Fibroblast of peridontal ligament (primary cell): ENCODE results near the gene SAT1.
A peak's percentile ranks its signal among the peaks of the same experiment; 100 is the strongest.
"Not testable (repeated sequence)": the region's sequence is repeated elsewhere in the genome, so short reads cannot be mapped to it uniquely, and the experiment has no call there.

Experiments used
- DNase-seq: peaks from one replicate; pipeline ENCODE4 v3.0.0-alpha.2; 2010; ENCODE audit errors: extremely low read depth

The SAT1 gene

DNA sequence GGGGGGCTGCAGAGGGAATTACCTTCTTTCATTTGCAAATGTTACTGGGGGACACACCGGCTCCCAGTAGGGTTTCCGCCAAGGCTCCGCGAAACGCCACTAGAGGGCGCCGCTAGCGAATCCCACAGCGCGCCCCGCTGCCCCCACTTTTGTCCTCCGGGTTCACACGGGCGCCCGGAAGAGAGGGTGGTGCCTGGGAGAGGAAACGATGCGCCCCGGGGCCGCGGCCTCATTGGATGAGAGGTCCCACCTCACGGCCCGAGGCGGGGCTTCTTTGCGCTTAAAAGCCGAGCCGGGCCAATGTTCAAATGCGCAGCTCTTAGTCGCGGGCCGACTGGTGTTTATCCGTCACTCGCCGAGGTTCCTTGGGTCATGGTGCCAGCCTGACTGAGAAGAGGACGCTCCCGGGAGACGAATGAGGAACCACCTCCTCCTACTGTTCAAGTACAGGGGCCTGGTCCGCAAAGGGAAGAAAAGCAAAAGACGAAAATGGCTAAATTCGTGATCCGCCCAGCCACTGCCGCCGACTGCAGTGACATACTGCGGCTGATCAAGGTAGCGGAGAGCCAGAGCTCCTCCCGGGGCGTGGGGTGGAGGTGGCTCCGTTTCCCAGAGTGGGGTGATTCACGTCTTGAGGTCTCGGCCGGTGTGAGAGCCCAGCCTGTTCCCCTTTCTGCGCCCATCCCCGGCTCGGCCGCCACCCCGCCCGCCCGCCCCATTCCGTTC lies at the start of gene SAT1:
TSS of gene SAT1 (plus strand) at position 311 of the 726 bp plus-strand sequence. CDS start at position 490, 179 bp downstream.
- peak; percentile 91 for DNase-seq

DNA sequence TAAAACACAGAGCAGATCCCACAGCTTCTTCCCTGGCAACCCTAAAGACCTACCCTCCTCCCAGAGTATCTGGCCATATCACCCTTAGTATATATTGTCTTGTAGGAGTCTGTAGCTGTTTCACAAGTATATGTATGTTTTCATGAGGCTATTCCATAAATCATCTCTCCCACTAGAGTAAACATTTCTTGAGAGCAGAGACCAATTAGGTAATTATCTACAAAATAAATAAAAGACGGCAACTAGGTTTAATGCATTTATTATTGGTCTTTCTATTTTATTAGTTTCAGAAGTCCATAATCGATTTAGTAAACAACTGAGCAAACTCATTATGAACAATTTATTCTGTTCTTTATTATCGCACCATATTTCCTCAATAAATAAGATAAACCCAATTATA lies 46.9 kb upstream of the SAT1 start:
- DNase-seq = no peak

DNA sequence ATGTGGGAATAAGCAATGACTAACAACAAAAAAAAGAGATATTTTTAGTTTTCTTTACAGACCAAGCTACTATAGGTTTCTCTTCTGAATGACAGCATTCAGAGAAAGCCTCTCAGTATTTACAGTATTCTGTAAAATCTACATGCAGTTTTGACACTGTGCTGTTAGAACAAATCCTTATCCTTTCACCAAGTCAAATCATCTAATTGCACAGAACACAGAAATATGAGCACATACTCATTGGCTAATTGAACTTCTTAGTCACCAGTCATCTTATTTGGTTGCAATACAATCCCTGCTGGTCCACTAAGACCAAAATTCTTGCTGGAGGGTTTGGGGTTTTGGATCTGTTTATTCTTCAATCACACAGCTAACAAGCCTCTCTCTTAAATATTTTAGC lies 45.6 kb upstream of the SAT1 start:
- DNase-seq = peak; percentile 64

DNA sequence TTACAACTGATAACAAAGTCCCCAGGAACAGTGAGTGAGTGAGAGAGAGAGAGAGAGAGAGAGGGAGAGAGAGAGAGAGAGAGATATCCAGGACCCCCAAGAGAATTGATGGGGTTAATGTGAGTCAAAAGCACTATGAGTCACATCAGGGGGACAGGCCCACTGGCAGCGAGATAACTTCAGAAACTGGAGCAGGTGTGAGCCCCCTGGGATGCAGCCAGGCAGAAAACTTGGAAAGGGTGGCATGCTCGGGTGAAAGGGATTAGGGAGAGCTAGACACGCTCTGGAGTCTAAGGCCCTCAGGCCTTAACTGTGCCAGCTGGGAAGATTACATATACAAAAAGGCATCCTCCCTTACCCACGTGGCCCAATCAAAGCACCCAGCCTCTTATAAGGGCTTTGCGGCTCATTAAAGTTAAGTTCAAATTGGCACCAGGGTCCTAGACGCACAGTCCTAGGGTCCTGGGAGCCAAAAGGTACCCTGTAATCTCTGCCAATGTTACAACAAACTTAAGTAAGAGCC lies 40.7 kb upstream of the SAT1 start:
- DNase-seq = peak; percentile 83

DNA sequence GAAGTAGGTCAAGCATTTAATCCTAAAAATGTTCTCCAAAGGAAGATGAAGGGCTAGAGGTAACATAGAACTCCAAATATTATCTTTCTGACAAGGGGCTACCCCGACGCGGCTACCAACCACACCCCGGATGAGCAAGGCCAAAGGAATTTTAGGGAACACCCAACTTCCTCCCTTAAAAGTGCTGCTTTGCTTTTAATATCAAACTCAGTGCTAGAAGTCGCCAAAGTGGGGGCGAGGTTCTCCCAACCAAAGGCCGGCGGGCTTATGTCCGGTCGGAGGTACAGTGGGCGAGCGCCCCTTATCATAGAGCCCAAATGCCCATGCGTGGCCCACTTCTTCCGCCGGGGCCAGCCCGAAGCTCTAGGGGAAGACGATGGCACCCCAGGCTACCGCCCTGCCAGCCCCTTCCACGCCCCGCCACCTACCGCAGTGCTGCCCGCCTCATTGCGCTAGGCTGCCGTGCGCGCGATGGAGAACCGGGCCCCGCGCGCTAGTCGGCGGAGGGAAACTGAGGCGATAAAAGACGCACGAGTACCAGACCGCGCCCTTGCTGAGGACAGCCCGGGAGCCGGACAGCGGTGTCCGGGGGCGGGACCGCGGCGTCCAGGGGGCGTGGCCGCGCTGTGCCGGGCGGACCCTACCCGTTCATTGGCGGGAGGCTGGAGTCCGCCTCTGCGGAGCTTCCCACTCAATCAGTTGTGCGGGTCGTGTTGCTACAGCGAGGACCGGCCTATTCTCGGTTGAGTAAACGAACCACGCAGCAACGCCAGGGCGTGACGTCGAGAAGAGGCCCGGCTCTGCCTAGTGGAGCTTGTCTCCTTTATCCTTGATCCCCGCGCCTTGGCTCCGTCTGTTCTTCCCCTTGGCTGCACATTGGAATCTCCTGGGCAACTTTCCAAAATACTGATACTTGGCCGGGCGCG lies 40.0 kb upstream of the SAT1 start, which contains the start of gene ACOT9:
TSS of gene ACOT9 (minus strand) at position 580 of the 926 bp plus-strand sequence. CDS start at position 448, 132 bp downstream.
- peak; percentile 94 for DNase-seq

DNA sequence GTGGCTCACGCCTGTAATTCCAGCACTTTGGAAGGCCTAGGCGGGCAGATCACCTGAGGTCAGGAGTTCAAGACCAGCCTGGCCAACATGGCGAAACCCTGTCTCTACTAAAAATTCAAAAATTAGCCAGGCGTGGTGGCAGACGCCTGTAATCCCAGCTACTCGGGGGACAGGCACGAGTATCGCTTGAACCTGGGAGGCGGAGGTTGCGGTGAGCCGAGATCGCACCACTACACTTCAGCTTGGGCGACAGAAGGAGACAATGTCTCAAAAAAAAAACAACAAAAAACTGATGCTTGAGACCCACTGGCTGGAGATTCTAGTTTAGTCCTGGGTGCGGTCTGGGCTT lies 39.4 kb upstream of the SAT1 start:
- DNase-seq = not testable (repeated sequence)

DNA sequence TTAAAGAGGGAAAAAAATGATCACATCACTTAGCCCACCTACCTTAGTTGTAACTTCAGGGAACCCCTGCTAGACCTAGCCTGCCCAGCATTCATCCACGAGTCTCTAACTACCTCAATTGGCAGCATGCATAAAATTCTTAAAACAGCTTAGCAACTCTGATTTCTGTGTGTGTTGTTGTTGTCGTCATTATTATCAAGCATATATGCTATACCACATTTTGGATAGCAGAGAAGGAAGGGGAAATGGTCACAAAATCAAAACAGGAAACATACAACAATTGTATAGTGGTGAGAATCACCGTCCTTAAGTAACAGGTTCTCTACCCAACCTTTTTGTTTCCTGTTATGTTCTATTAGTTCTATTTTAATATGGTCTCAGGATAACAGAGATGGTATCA lies 37.2 kb upstream of the SAT1 start:
- no peak for DNase-seq

DNA sequence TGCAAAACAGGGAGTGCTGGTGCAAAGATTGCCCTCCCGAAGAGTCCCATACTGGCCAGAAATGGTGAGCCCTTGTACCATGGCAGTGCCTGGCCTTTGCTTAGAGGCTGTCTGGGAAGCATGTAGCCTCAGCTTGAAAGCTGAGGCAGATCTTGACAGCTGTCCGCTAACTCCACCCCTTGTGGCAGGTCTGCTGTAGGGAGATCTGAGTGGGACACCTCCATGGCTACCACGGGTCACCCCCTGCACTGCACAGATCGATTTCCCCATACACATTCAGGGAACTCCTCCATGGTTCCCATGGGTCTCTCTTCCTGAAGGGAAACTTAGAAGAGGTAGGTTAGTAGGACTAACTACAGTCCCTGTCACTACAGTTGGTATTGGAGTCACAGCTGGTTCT lies 33.8 kb upstream of the SAT1 start:
- no peak for DNase-seq

DNA sequence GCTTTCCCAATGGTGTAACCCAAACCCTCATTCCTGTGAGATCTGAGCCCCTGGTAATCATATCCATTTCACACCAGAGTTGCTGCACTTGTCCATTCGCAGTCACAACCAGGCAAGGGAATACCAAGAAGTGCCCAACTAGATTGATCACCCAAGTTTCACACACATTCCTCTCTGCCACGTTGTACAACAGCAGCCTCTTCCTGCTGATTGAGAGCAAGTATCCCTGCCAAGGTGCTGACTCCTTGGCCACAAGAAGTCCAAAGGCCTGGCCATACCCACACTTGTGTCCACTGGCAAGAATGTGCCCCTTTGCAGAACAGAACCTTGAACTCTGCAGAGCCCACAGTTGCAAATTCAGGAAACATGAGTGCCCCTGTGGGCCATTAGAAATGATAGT lies 33.4 kb upstream of the SAT1 start:
- DNase-seq = no peak

DNA sequence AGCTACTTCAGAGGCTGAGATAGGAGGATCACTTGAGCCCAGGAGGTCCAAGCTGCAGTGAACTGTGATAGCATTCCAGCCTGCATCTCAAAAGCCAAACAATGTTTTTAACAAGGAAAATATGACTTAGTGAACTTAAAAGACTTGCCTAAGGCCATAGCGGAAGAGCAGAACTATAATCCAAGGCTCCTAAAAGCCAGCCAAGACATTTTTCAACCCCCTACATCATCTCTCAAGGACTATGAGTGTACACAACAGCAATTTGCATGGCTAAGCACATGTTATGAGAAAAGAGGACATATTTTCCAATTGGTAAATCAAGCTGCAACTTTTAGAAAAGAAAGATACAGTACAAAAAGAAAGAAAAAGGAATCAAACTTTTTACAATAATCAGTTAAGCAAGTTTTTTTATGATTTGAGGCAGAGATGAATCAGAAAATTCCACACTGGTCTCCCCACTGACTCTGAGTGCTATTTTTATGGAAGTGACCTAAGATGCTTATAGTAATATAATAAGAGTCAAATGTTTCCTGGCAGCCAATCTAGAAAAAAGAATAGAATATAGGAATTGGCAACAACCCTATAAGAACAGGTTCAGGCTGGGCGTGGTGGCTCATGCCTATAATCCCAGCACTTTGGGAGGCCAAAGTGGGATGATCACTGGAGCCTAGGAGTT lies 30.1 kb upstream of the SAT1 start:
- DNase-seq = peak; percentile 86

DNA sequence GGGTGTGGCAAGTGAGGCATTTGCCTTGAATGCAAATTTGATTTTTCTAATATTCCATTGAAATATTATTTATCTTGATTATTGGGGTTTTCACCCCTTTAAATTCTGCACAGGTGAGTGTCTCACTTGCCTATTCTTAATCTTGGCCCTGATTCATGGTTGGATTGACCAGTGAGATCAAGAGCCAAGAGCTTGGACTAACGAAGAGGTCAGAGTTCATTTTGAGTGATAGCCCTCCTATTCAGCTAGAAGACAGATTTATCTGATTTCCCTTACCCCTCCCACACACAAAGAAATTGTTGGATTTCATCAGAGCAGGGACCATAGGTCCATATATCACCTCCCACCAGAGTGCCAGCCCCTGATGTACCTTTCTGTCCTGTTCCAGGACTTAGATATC lies 28.3 kb upstream of the SAT1 start:
- DNase-seq = no peak

DNA sequence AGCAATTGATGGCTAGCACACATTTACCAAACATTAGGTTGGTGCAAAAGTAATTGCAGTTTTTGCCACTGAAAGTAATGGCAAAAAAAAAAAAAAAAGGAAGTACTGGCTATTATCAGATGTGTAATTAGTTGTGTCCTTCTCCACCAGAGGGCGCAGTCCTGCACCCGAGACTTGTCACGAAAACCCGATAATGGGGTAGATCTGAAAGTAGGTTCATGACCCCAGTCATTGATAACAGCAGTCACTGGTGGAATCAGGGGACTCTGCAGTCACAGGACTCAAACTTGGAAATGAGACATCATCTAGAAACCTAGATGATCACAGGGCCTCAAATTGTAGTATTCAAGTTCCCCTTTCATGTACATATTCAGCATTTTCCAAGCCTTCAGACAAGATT lies 26.8 kb upstream of the SAT1 start:
- peak; percentile 48 for DNase-seq

DNA sequence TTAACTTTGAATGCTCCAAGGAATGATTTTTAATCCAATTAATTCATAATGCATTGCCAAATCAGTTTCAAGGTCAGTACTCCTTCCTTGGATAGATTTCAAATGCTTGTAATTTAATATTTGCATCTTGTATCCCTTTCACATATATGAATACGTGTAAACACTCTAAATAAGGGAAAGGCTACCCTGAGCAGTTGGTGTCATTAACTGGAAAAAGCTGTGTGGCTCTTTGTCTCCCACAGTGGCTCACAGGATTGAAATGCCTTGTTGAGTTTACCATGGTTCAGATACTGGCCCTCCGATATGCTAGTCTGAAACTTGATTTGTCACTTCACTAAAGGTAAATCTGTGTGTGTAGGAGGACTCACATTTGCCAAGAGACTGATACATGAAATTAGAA lies 23.2 kb upstream of the SAT1 start:
- DNase-seq = no peak

DNA sequence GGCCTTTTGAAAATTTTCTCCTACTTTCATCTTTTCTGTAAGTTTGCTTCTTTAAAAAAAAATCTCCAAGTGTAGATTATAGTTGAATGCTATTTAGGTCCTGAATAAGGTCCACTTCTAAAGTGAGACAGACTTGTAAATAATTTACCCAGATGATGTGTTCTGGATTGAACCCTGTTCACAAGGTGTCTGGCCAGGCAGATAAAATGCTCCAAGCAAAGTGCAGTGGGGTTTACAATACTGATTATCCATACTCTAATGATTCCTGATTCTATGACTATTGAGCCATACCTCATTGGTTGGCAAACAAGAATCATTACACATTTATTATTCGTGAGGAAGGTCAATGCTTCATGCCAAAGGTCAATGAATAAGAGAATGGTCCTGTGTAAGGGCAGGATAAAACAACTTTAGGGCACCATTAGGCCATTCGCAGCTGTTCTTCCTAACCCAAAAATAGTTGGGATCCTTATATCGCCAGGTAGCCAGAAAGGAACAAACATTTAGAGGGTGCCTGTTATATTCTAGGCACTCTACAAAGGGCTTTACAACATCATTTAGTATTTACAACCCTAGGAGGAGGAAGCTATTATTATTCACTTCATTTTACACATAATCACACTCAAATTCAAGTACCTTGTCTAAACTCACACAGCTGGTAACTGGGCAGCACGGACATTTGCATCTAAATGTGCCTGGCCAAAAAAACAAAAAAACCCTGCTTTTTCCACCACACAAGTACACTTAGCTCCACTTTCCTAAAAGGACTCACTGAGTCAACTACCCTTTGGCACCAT lies 18.6 kb upstream of the SAT1 start:
- DNase-seq = no peak

DNA sequence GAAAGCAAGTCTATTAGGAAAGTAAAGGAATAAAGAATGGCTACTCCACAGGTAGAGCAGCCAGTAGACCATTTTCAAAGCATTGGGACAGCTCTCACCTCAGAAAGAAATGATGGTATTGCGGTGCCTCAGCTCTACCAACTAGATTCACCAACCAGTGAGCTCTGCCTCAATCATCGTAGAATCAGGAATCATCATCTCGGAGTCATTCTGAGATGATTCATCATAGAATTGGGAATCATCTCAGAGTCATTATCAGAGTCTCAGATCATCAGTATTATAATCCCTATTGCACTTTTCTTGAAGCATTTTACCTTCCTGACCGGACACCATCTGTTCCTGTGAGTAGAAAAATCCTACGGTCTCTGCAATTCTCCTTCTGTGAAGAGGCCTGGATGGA lies 17.5 kb upstream of the SAT1 start:
- no peak for DNase-seq

DNA sequence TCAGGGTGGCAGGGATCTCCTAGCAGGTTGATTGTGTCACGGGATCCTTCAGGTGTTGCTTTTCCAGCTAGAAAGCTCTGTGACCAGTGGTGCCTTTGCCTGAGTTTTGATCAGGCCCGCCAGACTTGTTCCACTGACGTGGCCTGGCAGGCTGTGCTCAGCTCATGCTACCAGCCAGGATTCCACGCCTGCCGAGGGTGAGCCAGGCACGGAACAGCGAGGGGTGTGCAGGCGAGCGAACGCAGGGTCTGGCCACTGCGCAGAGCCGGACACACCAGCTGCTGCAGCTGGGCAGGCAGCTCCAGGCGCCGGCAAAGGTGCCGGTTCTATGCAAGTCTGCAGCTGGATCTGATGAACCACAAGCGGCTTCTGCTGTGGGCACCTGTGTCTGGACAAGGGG lies 17.1 kb upstream of the SAT1 start:
- DNase-seq = no peak

DNA sequence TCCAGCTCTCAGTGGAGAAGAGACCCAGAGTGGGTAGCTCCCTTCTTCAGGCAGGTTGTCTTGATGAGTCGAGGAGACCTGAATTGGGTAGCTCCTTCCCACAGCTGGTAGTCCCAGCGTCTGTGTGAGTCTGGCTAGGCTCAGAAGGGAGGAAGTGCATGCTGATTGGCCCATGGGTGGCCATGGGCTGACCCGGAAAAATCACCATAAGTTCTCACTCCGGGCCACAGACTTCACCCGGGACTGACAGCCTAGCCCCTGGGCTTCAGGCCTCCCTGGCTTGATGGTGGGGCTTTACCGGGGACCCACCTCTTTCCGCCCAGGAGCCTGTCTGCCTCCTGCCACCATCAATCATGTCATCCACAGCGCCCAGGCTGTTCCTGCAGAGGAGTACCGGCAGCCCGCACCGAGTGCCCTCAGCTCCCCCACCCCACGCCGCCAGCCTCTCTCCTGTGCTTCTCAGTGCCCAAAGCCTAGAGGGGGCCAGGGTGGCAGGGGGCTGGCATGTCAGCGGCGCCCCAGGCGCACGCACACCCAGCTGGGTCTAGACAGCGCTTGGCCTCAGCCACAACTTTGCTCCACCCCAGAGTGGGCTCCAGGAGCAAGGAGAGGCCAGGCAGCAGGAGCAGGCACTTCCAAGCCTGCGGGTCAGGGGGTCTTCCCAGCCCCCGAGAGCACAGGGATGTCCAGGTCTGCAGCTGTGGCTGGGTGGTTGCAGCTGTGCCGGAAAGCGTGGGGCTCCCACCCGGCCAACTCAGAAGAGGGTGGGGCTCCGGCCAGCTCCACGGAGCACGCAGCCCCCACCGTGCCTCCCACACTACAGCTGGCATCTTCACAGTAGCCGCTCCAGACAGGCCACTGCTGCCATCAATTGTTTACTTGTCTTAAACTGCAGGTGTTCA lies 16.1 kb upstream of the SAT1 start:
- no peak for DNase-seq

DNA sequence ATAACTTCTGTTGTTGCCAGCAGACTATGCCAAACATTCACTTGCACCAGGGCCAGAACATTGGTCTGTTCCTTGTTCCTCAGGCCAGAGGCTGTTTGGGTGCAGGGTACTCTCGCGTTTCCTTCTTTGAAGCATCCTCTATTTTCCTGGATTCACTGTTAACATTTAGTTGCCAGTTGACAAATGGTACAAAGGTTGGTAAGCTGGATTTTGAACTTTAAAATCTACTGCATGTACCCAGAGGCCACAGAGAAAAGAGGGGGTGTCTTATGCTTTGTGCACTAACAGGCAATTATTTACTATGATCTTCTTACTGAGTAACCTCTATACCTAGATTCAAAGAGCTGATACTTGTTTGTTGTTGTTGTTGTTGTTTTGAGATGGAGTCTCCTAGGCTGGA lies 12.8 kb upstream of the SAT1 start:
- no peak for DNase-seq

DNA sequence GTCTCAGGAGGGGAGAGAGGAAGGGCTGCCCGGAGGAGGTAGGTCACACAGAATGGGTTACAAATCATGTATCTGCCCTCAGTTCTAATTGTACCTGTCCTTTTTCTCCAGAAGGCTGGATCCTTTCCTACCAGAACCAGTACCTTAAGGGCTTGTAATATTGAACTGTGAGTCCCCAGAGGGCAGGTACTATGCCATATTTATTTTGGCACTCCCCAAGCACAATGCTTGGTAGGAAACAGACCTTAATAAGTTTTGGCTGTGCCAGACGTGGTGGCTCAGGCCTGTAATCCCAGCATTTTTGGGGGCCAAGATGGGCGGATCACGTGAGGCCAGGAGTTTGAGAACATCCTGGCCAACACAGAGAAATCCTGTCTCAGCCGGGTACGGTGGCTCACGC lies 11.9 kb upstream of the SAT1 start:
- not testable (repeated sequence) for DNase-seq

DNA sequence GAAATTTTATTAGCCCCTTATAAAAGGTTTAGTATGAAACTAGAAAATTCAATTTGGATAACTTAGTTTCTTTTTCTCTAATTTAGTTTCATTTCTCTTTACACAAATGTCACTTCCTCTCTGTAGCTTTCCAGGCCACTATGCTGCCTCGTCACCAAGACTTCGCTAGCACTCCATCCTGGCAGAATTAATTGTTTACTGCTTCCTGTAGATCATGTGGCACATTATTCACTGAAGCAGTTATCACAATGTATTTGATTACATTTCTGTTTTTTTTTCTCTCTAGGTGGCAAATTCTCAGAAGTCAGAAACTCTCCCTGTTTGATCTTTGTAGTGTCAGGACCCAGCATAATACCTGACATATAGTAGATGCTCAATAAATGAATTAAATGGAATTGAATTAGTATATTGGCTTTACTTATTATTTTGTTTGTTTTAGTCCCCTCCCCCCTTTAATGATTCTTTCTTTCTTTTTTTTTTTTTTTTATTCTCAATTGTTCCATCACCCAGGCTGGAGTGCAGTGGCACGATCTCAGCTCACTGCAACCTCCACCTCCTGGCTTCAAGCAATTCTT lies 9.3 kb upstream of the SAT1 start:
- DNase-seq = no peak
